ENCODE measurements around the gene TRAF7.
A peak's percentile ranks its signal among the peaks of the same experiment; 100 is the strongest.

Gene TRAF7

GRCh38 chr16:2223221-2223941 lies 67.8 kb downstream of the TRAF7 start, which contains the start of gene E4F1:
Gene E4F1, plus strand, starts transcription at chr16:2223591. Its CDS starts 23 bp downstream, at chr16:2223614.
- Histone ChIP-seq H3K4me3 (ENCODE audit: low read depth, low read length) (peak within 1 kb of the TSS; percentile 93), H2AK5ac (ENCODE audit: low read length) (peak within 1 kb of the TSS; percentile 82), H3K27me3 (ENCODE audit: insufficient read depth, low read length) (no peaks in the 10 kb centered on the region), H3K36me3 (ENCODE audit: control insufficient read depth in 1 of 2, insufficient read depth in 2 of 2, low read length in 2 of 2) (peaks cover 8 to 13% of the 10 kb centered on the region in 2 experiments), H2BK5ac (ENCODE audit: low read depth, low read length, poor library complexity) (peak within 1 kb of the TSS; percentile 35), H3K79me1 (ENCODE audit: low read length) (peaks cover 6% of the 10 kb centered on the region), H3K9ac (ENCODE audit: low read length) (peak within 1 kb of the TSS; percentile 96), H3K4me1 (ENCODE audit: control insufficient read depth in 1 of 2, insufficient read depth in 2 of 2, low read length in 2 of 2) (peaks cover 0 to 6% of the 10 kb centered on the region in 2 experiments), H3K23ac (ENCODE audit: low read length) (no peak within 1 kb of the TSS), H2AFZ (ENCODE audit: insufficient read depth, low read length, poor library complexity) (peak within 1 kb of the TSS; percentile 42), H3K18ac (ENCODE audit: low read length) (peak within 1 kb of the TSS; percentile 34), H2BK120ac (ENCODE audit: insufficient read depth, low read length, poor library complexity) (peak within 1 kb of the TSS; percentile 54), H4K8ac (ENCODE audit: low read depth, low read length) (peak within 1 kb of the TSS; percentile 78), H2BK12ac (ENCODE audit: low read length) (no peak within 1 kb of the TSS), H3K14ac (ENCODE audit: low read length) (peak within 1 kb of the TSS; percentile 90), H3K4ac (ENCODE audit: low read depth, low read length) (peak within 1 kb of the TSS; percentile 76), H4K12ac (ENCODE audit: low read depth, low read length) (peak within 1 kb of the TSS; percentile 78), H4K91ac (ENCODE audit: low read depth, low read length) (peak within 1 kb of the TSS; percentile 72), H3K9me3 (ENCODE audit: insufficient read depth, low read depth, low read length) (peaks cover 2% of the 10 kb centered on the region), H3K27ac (ENCODE audit: low read depth, low read length) (peak within 1 kb of the TSS; percentile 71), H3K4me2 (ENCODE audit: low read length) (peak within 1 kb of the TSS; percentile 83), H3K79me2 (ENCODE audit: control insufficient read depth, insufficient read depth, low read length, poor library complexity) (peaks cover 16% of the 10 kb centered on the region)
- no CpG with 5 or more reads among the region's 82 CpGs for WGBS (ENCODE audit: extremely low coverage, insufficient coverage, insufficient read length)
- peak; percentile 99 to 100 for DNase-seq

- peak overlapping the region; percentile 93 for H3K4me3 ChIP-seq (ENCODE audit: low read depth, low read length)
- DNase-seq: peak; percentile 54 to 62
- peak overlapping the region; percentile 42 for H2AFZ ChIP-seq (ENCODE audit: insufficient read depth, low read length, poor library complexity)
- peak overlapping the region; percentile 24 for H2BK120ac ChIP-seq (ENCODE audit: insufficient read depth, low read length, poor library complexity)
- no peak overlapping the region for H2BK12ac ChIP-seq (ENCODE audit: low read length)
- H3K18ac ChIP-seq (ENCODE audit: low read length): peak overlapping the region; percentile 34
- peak overlapping the region; percentile 83 for H3K4me2 ChIP-seq (ENCODE audit: low read length)
- H3K9me3 ChIP-seq (ENCODE audit: insufficient read depth, low read depth, low read length): peaks cover 2% of the 10 kb centered on the region
- H3K23ac ChIP-seq (ENCODE audit: low read length): no peak overlapping the region
- peak overlapping the region; percentile 60 for H4K91ac ChIP-seq (ENCODE audit: low read depth, low read length)
- peak overlapping the region; percentile 90 for H3K14ac ChIP-seq (ENCODE audit: low read length)
- peak overlapping the region; percentile 76 for H3K4ac ChIP-seq (ENCODE audit: low read depth, low read length)
- peaks cover 14 to 19% of the 10 kb centered on the region in 2 experiments for H3K36me3 ChIP-seq (ENCODE audit: control insufficient read depth in 1 of 2, insufficient read depth in 2 of 2, low read length in 2 of 2)
- peak overlapping the region; percentile 71 for H3K27ac ChIP-seq (ENCODE audit: low read depth, low read length)
- peak overlapping the region; percentile 54 for H4K12ac ChIP-seq (ENCODE audit: low read depth, low read length)
- WGBS (ENCODE audit: extremely low coverage, insufficient coverage, insufficient read length): no CpG with 5 or more reads among the region's 22 CpGs
- H2BK5ac ChIP-seq (ENCODE audit: low read depth, low read length, poor library complexity): peak overlapping the region; percentile 35
- H3K79me1 ChIP-seq (ENCODE audit: low read length): peaks cover 6% of the 10 kb centered on the region
- peak overlapping the region; percentile 96 for H3K9ac ChIP-seq (ENCODE audit: low read length)
- peak overlapping the region; percentile 68 for H4K8ac ChIP-seq (ENCODE audit: low read depth, low read length)
- no peaks in the 10 kb centered on the region for H3K27me3 ChIP-seq (ENCODE audit: insufficient read depth, low read length)
- peak overlapping the region; percentile 82 for H2AK5ac ChIP-seq (ENCODE audit: low read length)
- H3K4me1 ChIP-seq (ENCODE audit: control insufficient read depth in 1 of 2, insufficient read depth in 2 of 2, low read length in 2 of 2): peaks cover 0 to 6% of the 10 kb centered on the region in 2 experiments
- peaks cover 16% of the 10 kb centered on the region for H3K79me2 ChIP-seq (ENCODE audit: control insufficient read depth, insufficient read depth, low read length, poor library complexity)
Observed at GRCh38 chr16:2223942-2224486, 68.4 kb downstream of the TRAF7 start.

- peaks cover 6% of the 10 kb centered on the region for H3K79me1 ChIP-seq (ENCODE audit: low read length)
- H3K9me3 ChIP-seq (ENCODE audit: insufficient read depth, low read depth, low read length): peaks cover 2% of the 10 kb centered on the region
- H4K91ac ChIP-seq (ENCODE audit: low read depth, low read length): no peak overlapping the region
- H4K8ac ChIP-seq (ENCODE audit: low read depth, low read length): no peak overlapping the region
- WGBS (ENCODE audit: extremely low coverage, insufficient coverage, insufficient read length): no CpG with 5 or more reads among the region's 9 CpGs
- H3K4me1 ChIP-seq (ENCODE audit: control insufficient read depth in 1 of 2, insufficient read depth in 2 of 2, low read length in 2 of 2): peaks cover 0 to 6% of the 10 kb centered on the region in 2 experiments
- H3K4me2 ChIP-seq (ENCODE audit: low read length): no peak overlapping the region
- H3K27ac ChIP-seq (ENCODE audit: low read depth, low read length): no peak overlapping the region
- no peak overlapping the region for H2AK5ac ChIP-seq (ENCODE audit: low read length)
- H2BK120ac ChIP-seq (ENCODE audit: insufficient read depth, low read length, poor library complexity): no peak overlapping the region
- H2AFZ ChIP-seq (ENCODE audit: insufficient read depth, low read length, poor library complexity): no peak overlapping the region
- no peak overlapping the region for H3K18ac ChIP-seq (ENCODE audit: low read length)
- no peak for DNase-seq
- H3K27me3 ChIP-seq (ENCODE audit: insufficient read depth, low read length): no peaks in the 10 kb centered on the region
- H3K4me3 ChIP-seq (ENCODE audit: low read depth, low read length): no peak overlapping the region
- H3K36me3 ChIP-seq (ENCODE audit: control insufficient read depth in 1 of 2, insufficient read depth in 2 of 2, low read length in 2 of 2): peaks cover 29 to 39% of the 10 kb centered on the region in 2 experiments
- H3K79me2 ChIP-seq (ENCODE audit: control insufficient read depth, insufficient read depth, low read length, poor library complexity): peaks cover 16% of the 10 kb centered on the region
- H3K9ac ChIP-seq (ENCODE audit: low read length): peak overlapping the region; percentile 43
- H3K23ac ChIP-seq (ENCODE audit: low read length): no peak overlapping the region
- no peak overlapping the region for H2BK12ac ChIP-seq (ENCODE audit: low read length)
- H4K12ac ChIP-seq (ENCODE audit: low read depth, low read length): no peak overlapping the region
- H3K14ac ChIP-seq (ENCODE audit: low read length): no peak overlapping the region
- H2BK5ac ChIP-seq (ENCODE audit: low read depth, low read length, poor library complexity): no peak overlapping the region
- peak overlapping the region; percentile 61 for H3K4ac ChIP-seq (ENCODE audit: low read depth, low read length)
Observed at GRCh38 chr16:2226245-2226793, 70.7 kb downstream of the TRAF7 start.

GRCh38 chr16:2226918-2227317 lies 71.3 kb downstream of the TRAF7 start:
- Histone ChIP-seq H3K23ac (ENCODE audit: low read length) (no peak overlapping the region), H3K4me2 (ENCODE audit: low read length) (no peak overlapping the region), H4K91ac (ENCODE audit: low read depth, low read length) (no peak overlapping the region), H2AFZ (ENCODE audit: insufficient read depth, low read length, poor library complexity) (no peak overlapping the region), H3K4me1 (ENCODE audit: control insufficient read depth in 1 of 2, insufficient read depth in 2 of 2, low read length in 2 of 2) (peaks cover 0 to 9% of the 10 kb centered on the region in 2 experiments), H2BK5ac (ENCODE audit: low read depth, low read length, poor library complexity) (no peak overlapping the region), H3K4me3 (ENCODE audit: low read depth, low read length) (no peak overlapping the region), H3K9ac (ENCODE audit: low read length) (peak overlapping the region; percentile 45), H3K18ac (ENCODE audit: low read length) (no peak overlapping the region), H4K8ac (ENCODE audit: low read depth, low read length) (no peak overlapping the region), H3K14ac (ENCODE audit: low read length) (no peak overlapping the region), H3K9me3 (ENCODE audit: insufficient read depth, low read depth, low read length) (peaks cover 2% of the 10 kb centered on the region), H3K79me1 (ENCODE audit: low read length) (peaks cover 6% of the 10 kb centered on the region), H3K79me2 (ENCODE audit: control insufficient read depth, insufficient read depth, low read length, poor library complexity) (peaks cover 16% of the 10 kb centered on the region), H3K27ac (ENCODE audit: low read depth, low read length) (no peak overlapping the region), H2BK12ac (ENCODE audit: low read length) (no peak overlapping the region), H4K12ac (ENCODE audit: low read depth, low read length) (no peak overlapping the region), H2AK5ac (ENCODE audit: low read length) (no peak overlapping the region), H3K4ac (ENCODE audit: low read depth, low read length) (peak overlapping the region; percentile 61), H3K27me3 (ENCODE audit: insufficient read depth, low read length) (no peaks in the 10 kb centered on the region), H3K36me3 (ENCODE audit: control insufficient read depth in 1 of 2, insufficient read depth in 2 of 2, low read length in 2 of 2) (peaks cover 34 to 44% of the 10 kb centered on the region in 2 experiments), H2BK120ac (ENCODE audit: insufficient read depth, low read length, poor library complexity) (no peak overlapping the region)
- no CpG with 5 or more reads among the region's 6 CpGs for WGBS (ENCODE audit: extremely low coverage, insufficient coverage, insufficient read length)
- no peak for DNase-seq
